Trophoblast cell (in vitro differentiated cells and primary cell): ENCODE measurements around the gene SERPINA1.

ENCODE experiments used
- DNase-seq, 2 donors: peaks; one replicate each; pipeline ENCODE4 v3.0.0-alpha.2; 2016
- H2AFZ ChIP-seq: 2 replicates; pipeline ENCODE4 v1.6.1; 2013; ENCODE audit warnings: low read length, moderate library complexity, mild to moderate bottlenecking; ENCODE audit not compliant: insufficient read depth, poor library complexity
- H2AK5ac ChIP-seq: 2 replicates; pipeline ENCODE4 v1.6.1; 2013; ENCODE audit warnings: mild to moderate bottlenecking, low read length
- H2BK120ac ChIP-seq: 2 replicates; pipeline ENCODE4 v1.6.1; 2013; ENCODE audit warnings: low read length, mild to moderate bottlenecking, moderate library complexity; ENCODE audit not compliant: insufficient read depth, poor library complexity
- H2BK12ac ChIP-seq: 2 replicates; pipeline ENCODE4 v1.6.1; 2013; ENCODE audit warnings: mild to moderate bottlenecking, low read length, moderate library complexity
- H2BK5ac ChIP-seq: 2 replicates; pipeline ENCODE4 v1.6.1; 2013; ENCODE audit warnings: low read length, low read depth, moderate library complexity, mild to moderate bottlenecking; ENCODE audit not compliant: poor library complexity
- H3K14ac ChIP-seq: 2 replicates; pipeline ENCODE4 v1.6.1; 2013; ENCODE audit warnings: mild to moderate bottlenecking, low read length
- H3K18ac ChIP-seq: 2 replicates; pipeline ENCODE4 v1.6.1; 2013; ENCODE audit warnings: mild to moderate bottlenecking, low read length
- H3K23ac ChIP-seq: 2 replicates; pipeline ENCODE4 v1.6.1; 2013; ENCODE audit warnings: low read length
- H3K27ac ChIP-seq: 2 replicates; pipeline ENCODE4 v1.5.1; 2013; ENCODE audit warnings: low read depth, mild to moderate bottlenecking, inconsistent platforms, low read length, moderate library complexity
- H3K27me3 ChIP-seq: 2 replicates; pipeline ENCODE4 v1.6.1; 2013; ENCODE audit warnings: inconsistent platforms, mild to moderate bottlenecking, low read length, moderate library complexity; ENCODE audit not compliant: insufficient read depth
- H3K36me3 ChIP-seq, 2 experiments: 1 replicate in 1 of 2; 2 replicates in 1 of 2; pipeline ENCODE4 v1.6.1; 2013; ENCODE audit warnings: low read length in 2 of 2, mild to moderate bottlenecking in 2 of 2, moderate library complexity in 1 of 2; ENCODE audit not compliant: insufficient read depth in 2 of 2, control insufficient read depth in 1 of 2
- H3K4ac ChIP-seq: 2 replicates; pipeline ENCODE4 v1.6.1; 2013; ENCODE audit warnings: low read depth, mild to moderate bottlenecking, low read length, moderate library complexity
- H3K4me1 ChIP-seq, 2 experiments: 1 replicate in 1 of 2; 2 replicates in 1 of 2; pipeline ENCODE4 v1.6.1; 2013; ENCODE audit warnings: low read length in 2 of 2, mild to moderate bottlenecking in 2 of 2, moderate library complexity in 1 of 2; ENCODE audit not compliant: insufficient read depth in 2 of 2, control insufficient read depth in 1 of 2
- H3K4me2 ChIP-seq: 2 replicates; pipeline ENCODE4 v1.6.1; 2013; ENCODE audit warnings: inconsistent platforms, mild to moderate bottlenecking, low read length, moderate library complexity
- H3K4me3 ChIP-seq: 2 replicates; pipeline ENCODE4 v1.5.1; 2013; ENCODE audit warnings: mild to moderate bottlenecking, low read depth, low read length, inconsistent platforms
- H3K79me1 ChIP-seq: one replicate; pipeline ENCODE4 v1.6.1; 2013; ENCODE audit warnings: low read length
- H3K79me2 ChIP-seq: 2 replicates; pipeline ENCODE4 v1.6.1; 2013; ENCODE audit warnings: low read length, mild to moderate bottlenecking; ENCODE audit not compliant: control insufficient read depth, insufficient read depth, poor library complexity
- H3K9ac ChIP-seq: 2 replicates; pipeline ENCODE4 v1.6.1; 2013; ENCODE audit warnings: mild to moderate bottlenecking, low read length
- H3K9me3 ChIP-seq: 2 replicates; pipeline ENCODE4 v1.6.1; 2013; ENCODE audit warnings: low read depth, mild to moderate bottlenecking, control low read depth, inconsistent platforms, low read length; ENCODE audit not compliant: insufficient read depth
- H4K12ac ChIP-seq: 2 replicates; pipeline ENCODE4 v1.6.1; 2013; ENCODE audit warnings: low read depth, mild to moderate bottlenecking, low read length, moderate library complexity
- H4K8ac ChIP-seq: 2 replicates; pipeline ENCODE4 v1.6.1; 2013; ENCODE audit warnings: low read depth, mild to moderate bottlenecking, low read length, moderate library complexity
- H4K91ac ChIP-seq: one replicate; pipeline ENCODE4 v1.6.1; 2013; ENCODE audit warnings: low read depth, mild to moderate bottlenecking, low read length, moderate library complexity
- WGBS: extraction: QIAGEN DNeasy Blood & Tissue Kit; methylation state at CpG from one replicate; pipeline ENCODE4 v1.1.7; 2013; ENCODE audit warnings: missing lambda C conversion rate; ENCODE audit not compliant: insufficient read length, insufficient coverage; ENCODE audit errors: extremely low coverage; 5-methylcytosine and 5-hydroxymethylcytosine counted together

Gene SERPINA1

GRCh38 chr14:94345344-94346064 lies 42.9 kb downstream of the SERPINA1 start:
- H2AFZ ChIP-seq = no peak overlapping the region
- no peak overlapping the region for H4K8ac ChIP-seq
- peaks cover 0 to 2% of the 10 kb centered on the region in 2 experiments for H3K4me1 ChIP-seq
- no peak overlapping the region for H3K18ac ChIP-seq
- no peaks in the 10 kb centered on the region for H3K79me1 ChIP-seq
- no peak overlapping the region for H4K12ac ChIP-seq
- no peak overlapping the region for H3K9ac ChIP-seq
- no peaks in the 10 kb centered on the region for H3K9me3 ChIP-seq
- no peaks in the 10 kb centered on the region for H3K36me3 ChIP-seq
- no CpG with 5 or more reads among the region's 12 CpGs for WGBS
- H3K79me2 ChIP-seq = no peaks in the 10 kb centered on the region
- no peak overlapping the region for H2BK12ac ChIP-seq
- H2BK120ac ChIP-seq = no peak overlapping the region
- H3K4me2 ChIP-seq = no peak overlapping the region
- no peak overlapping the region for H2AK5ac ChIP-seq
- H2BK5ac ChIP-seq = no peak overlapping the region
- DNase-seq = peak; percentile 49 to 72
- H3K4me3 ChIP-seq = no peak overlapping the region
- no peak overlapping the region for H4K91ac ChIP-seq
- H3K4ac ChIP-seq = no peak overlapping the region
- H3K27ac ChIP-seq = no peak overlapping the region
- no peak overlapping the region for H3K14ac ChIP-seq
- H3K27me3 ChIP-seq = no peaks in the 10 kb centered on the region
- H3K23ac ChIP-seq = no peak overlapping the region

GRCh38 chr14:94344389-94344788 lies 44.0 kb downstream of the SERPINA1 start:
- Histone ChIP-seq H3K18ac (no peak overlapping the region), H3K27ac (no peak overlapping the region), H3K79me1 (no peaks in the 10 kb centered on the region), H3K23ac (no peak overlapping the region), H2AK5ac (no peak overlapping the region), H2BK12ac (no peak overlapping the region), H3K9me3 (no peaks in the 10 kb centered on the region), H3K4me1 (peaks cover 0 to 2% of the 10 kb centered on the region in 2 experiments), H2BK5ac (no peak overlapping the region), H3K79me2 (no peaks in the 10 kb centered on the region), H4K91ac (no peak overlapping the region), H3K14ac (no peak overlapping the region), H3K27me3 (no peaks in the 10 kb centered on the region), H4K8ac (no peak overlapping the region), H3K36me3 (no peaks in the 10 kb centered on the region), H2AFZ (no peak overlapping the region), H2BK120ac (no peak overlapping the region), H3K4me2 (no peak overlapping the region), H3K4ac (no peak overlapping the region), H4K12ac (no peak overlapping the region), H3K4me3 (no peak overlapping the region), H3K9ac (no peak overlapping the region)
- WGBS = no CpG with 5 or more reads among the region's 3 CpGs
- DNase-seq = no peak

- H2BK12ac ChIP-seq = no peak overlapping the region
- DNase-seq = no peak
- no peak overlapping the region for H4K8ac ChIP-seq
- no peak overlapping the region for H3K18ac ChIP-seq
- H3K4me3 ChIP-seq = no peak overlapping the region
- H2BK120ac ChIP-seq = no peak overlapping the region
- no peak overlapping the region for H3K23ac ChIP-seq
- no peak overlapping the region for H2BK5ac ChIP-seq
- no peak overlapping the region for H4K91ac ChIP-seq
- H3K9ac ChIP-seq = no peak overlapping the region
- H3K79me2 ChIP-seq = no peaks in the 10 kb centered on the region
- H3K27me3 ChIP-seq = no peaks in the 10 kb centered on the region
- H3K79me1 ChIP-seq = no peaks in the 10 kb centered on the region
- no peaks in the 10 kb centered on the region for H3K36me3 ChIP-seq
- H2AK5ac ChIP-seq = no peak overlapping the region
- H3K14ac ChIP-seq = no peak overlapping the region
- no peak overlapping the region for H2AFZ ChIP-seq
- no peak overlapping the region for H3K4me2 ChIP-seq
- no CpG with 5 or more reads among the region's 8 CpGs for WGBS
- H3K9me3 ChIP-seq = no peaks in the 10 kb centered on the region
- H3K27ac ChIP-seq = no peak overlapping the region
- peaks cover 0 to 2% of the 10 kb centered on the region in 2 experiments for H3K4me1 ChIP-seq
- no peak overlapping the region for H3K4ac ChIP-seq
- H4K12ac ChIP-seq = no peak overlapping the region
These were observed 45.0 kb downstream of the SERPINA1 start for GRCh38 chr14:94343238-94344005.

- Histone ChIP-seq H4K8ac (no peak overlapping the region), H3K4me3 (no peak overlapping the region), H3K14ac (no peak overlapping the region), H3K79me1 (no peaks in the 10 kb centered on the region), H2BK12ac (no peak overlapping the region), H2AK5ac (no peak overlapping the region), H3K4me2 (no peak overlapping the region), H3K79me2 (no peaks in the 10 kb centered on the region), H2BK5ac (no peak overlapping the region), H3K23ac (no peak overlapping the region), H4K12ac (no peak overlapping the region), H3K9me3 (no peaks in the 10 kb centered on the region), H3K27ac (no peak overlapping the region), H4K91ac (no peak overlapping the region), H3K27me3 (no peaks in the 10 kb centered on the region), H3K4me1 (peaks cover 0 to 2% of the 10 kb centered on the region in 2 experiments), H2AFZ (no peak overlapping the region), H3K4ac (no peak overlapping the region), H3K9ac (no peak overlapping the region), H2BK120ac (no peak overlapping the region), H3K36me3 (no peaks in the 10 kb centered on the region), H3K18ac (no peak overlapping the region)
- peak; percentile 15 to 24 for DNase-seq
- no CpG with 5 or more reads among the region's 2 CpGs for WGBS
These were observed 46.0 kb downstream of the SERPINA1 start for GRCh38 chr14:94342334-94342934.
